Measurements from ENCODE around the gene POC5.

POC5 gene

GRCh38 chr5:75723378-75723777 lies 6.1 kb upstream of the POC5 start:
- Mint-ChIP-seq H3K27ac (no peak overlapping the region), H3K36me3 (ENCODE audit: low read depth) (no peaks in the 10 kb centered on the region), H3K4me1 (no peaks in the 10 kb centered on the region), H3K9me3 (no peaks in the 10 kb centered on the region), H3K4me3 (no peak overlapping the region), H3K27me3 (ENCODE audit: low read depth) (peaks cover 11% of the 10 kb centered on the region)
- TF ChIP-seq CTCF (IDR thresholded peaks at IDR 0.05; ENCODE audit: unreplicated experiment in 3 of 3): no peak

GRCh38 chr5:75721573-75721972 lies 4.3 kb upstream of the POC5 start:
- Mint-ChIP-seq H3K27ac (no peak overlapping the region), H3K36me3 (ENCODE audit: low read depth) (no peaks in the 10 kb centered on the region)

GRCh38 chr5:75720882-75721281 lies 3.6 kb upstream of the POC5 start:
- peaks cover 6% of the 10 kb centered on the region for H3K27me3 Mint-ChIP-seq (ENCODE audit: low read depth)
- no peaks in the 10 kb centered on the region for H3K36me3 Mint-ChIP-seq (ENCODE audit: low read depth)
- H3K27ac Mint-ChIP-seq: no peak overlapping the region
- no peak for TF ChIP-seq CTCF (IDR thresholded peaks at IDR 0.05; ENCODE audit: unreplicated experiment in 3 of 3)
- H3K4me3 Mint-ChIP-seq: no peak overlapping the region
- H3K9me3 Mint-ChIP-seq: no peaks in the 10 kb centered on the region
- peaks cover 12% of the 10 kb centered on the region for H3K4me1 Mint-ChIP-seq

More at GRCh38 chr5:75721573-75721972, 4.3 kb upstream of the POC5 start:
- no peak overlapping the region for H3K4me3 Mint-ChIP-seq
- H3K4me1 Mint-ChIP-seq: peaks cover 6% of the 10 kb centered on the region
- TF ChIP-seq CTCF (IDR thresholded peaks at IDR 0.05; ENCODE audit: unreplicated experiment in 3 of 3): no peak
- H3K27me3 Mint-ChIP-seq (ENCODE audit: low read depth): peaks cover 6% of the 10 kb centered on the region
- H3K9me3 Mint-ChIP-seq: no peaks in the 10 kb centered on the region

GRCh38 chr5:75716715-75717081 lies 539 bp downstream of the POC5 start:
- peaks cover 27% of the 10 kb centered on the region for H3K4me1 Mint-ChIP-seq
- H3K4me3 Mint-ChIP-seq: peak overlapping the region; percentile 100
- TF ChIP-seq CTCF (IDR thresholded peaks at IDR 0.05; ENCODE audit: unreplicated experiment in 3 of 3): no peak
- H3K27ac Mint-ChIP-seq: peak overlapping the region; percentile 91 to 98 (median 97)
- H3K27me3 Mint-ChIP-seq (ENCODE audit: low read depth): peaks cover 6% of the 10 kb centered on the region
- no peaks in the 10 kb centered on the region for H3K9me3 Mint-ChIP-seq
- H3K36me3 Mint-ChIP-seq (ENCODE audit: low read depth): peaks cover 14% of the 10 kb centered on the region

GRCh38 chr5:75712091-75712490 lies 5.1 kb downstream of the POC5 start:
- Mint-ChIP-seq H3K27ac (no peak overlapping the region), H3K27me3 (ENCODE audit: low read depth) (no peaks in the 10 kb centered on the region), H3K4me1 (peaks cover 24% of the 10 kb centered on the region), H3K36me3 (ENCODE audit: low read depth) (peaks cover 21% of the 10 kb centered on the region), H3K4me3 (no peak overlapping the region), H3K9me3 (no peaks in the 10 kb centered on the region)
- TF ChIP-seq CTCF (IDR thresholded peaks at IDR 0.05; ENCODE audit: unreplicated experiment in 3 of 3): no peak

- Mint-ChIP-seq H3K4me1 (peaks cover 17% of the 10 kb centered on the region), H3K27ac (no peak overlapping the region), H3K4me3 (no peak overlapping the region), H3K27me3 (ENCODE audit: low read depth) (no peaks in the 10 kb centered on the region), H3K9me3 (no peaks in the 10 kb centered on the region), H3K36me3 (ENCODE audit: low read depth) (peaks cover 21% of the 10 kb centered on the region)
- no peak for TF ChIP-seq CTCF (IDR thresholded peaks at IDR 0.05; ENCODE audit: unreplicated experiment in 3 of 3)
Measured at GRCh38 chr5:75711151-75711550, 6.1 kb downstream of the POC5 start.
